ENCODE measurements around the gene ATXN1L.
"Not testable (repeated sequence)": the region's sequence is repeated elsewhere in the genome, so short reads cannot be mapped to it uniquely, and the experiment has no call there.

Gene ATXN1L

DNA sequence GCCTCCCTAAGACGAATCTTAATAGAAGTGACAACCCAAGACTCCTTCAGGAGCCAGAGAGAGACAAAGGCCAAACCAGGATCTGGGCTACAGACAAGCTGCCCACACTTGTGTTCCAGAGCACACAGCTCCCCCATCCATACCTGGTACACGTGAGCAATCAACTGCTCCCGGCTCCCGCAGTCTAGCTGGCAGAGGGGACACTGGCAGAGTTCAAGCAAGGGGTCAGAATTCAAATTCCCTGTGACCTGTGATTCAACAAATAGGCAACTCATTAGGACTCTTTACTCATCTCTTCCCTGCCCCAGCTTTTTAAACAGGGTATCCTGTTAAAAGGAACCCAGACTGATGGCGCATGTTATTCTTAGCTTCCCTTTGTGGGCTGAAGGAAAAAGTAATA, 18.2 kb downstream of the ATXN1L start:
- no peak overlapping the region for H3K27ac Mint-ChIP-seq

DNA sequence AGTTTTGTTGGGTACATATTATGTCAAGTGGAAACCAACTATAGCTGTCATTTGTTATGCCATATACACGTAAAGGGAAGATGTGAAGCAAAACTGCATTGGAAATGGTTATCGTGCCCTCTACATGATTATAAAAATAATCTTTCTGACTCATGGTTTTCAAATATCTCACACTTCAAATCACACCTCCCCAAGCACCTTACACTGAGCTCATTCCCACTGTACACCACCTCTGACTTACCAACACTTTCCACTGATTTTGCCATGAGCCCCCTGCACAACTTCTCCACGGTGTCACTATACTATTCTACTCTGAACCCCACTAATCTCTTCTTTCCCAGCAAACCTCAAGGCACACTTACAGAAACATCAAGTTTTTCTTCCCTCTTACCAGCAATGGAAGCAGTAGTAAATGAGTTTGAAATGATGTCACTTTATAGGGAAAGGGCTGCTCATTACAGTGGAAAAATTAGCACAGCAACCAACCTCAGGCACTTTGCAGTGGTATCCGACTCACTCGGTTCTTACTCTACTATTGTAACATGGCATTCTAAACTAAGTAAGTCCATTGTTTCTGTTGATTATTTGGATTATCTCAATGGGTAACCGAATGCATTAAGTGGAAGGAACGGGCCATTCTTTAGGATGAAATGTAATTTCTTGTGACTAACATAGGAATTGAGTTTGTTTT, 19.5 kb downstream of the ATXN1L start:
- Mint-ChIP-seq H3K4me1 (ENCODE audit: low read depth) (peaks cover 6% of the 10 kb centered on the region), H3K27me3 (no peaks in the 10 kb centered on the region), H3K4me3 (no peak overlapping the region), H3K36me3 (ENCODE audit: low read depth) (peaks cover 70% of the 10 kb centered on the region), H3K27ac (no peak overlapping the region), H3K9me3 (no peaks in the 10 kb centered on the region)
- intact Hi-C loops (cut with micrococcal nuclease), result no loop called here

More for the DNA sequence above, 18.2 kb downstream of the ATXN1L start:
- peaks cover 75% of the 10 kb centered on the region for H3K36me3 Mint-ChIP-seq (ENCODE audit: low read depth)
- no peaks in the 10 kb centered on the region for H3K4me1 Mint-ChIP-seq (ENCODE audit: low read depth)
- H3K9me3 Mint-ChIP-seq, result no peaks in the 10 kb centered on the region
- no peaks in the 10 kb centered on the region for H3K27me3 Mint-ChIP-seq
- H3K4me3 Mint-ChIP-seq, result no peak overlapping the region
- intact Hi-C loops (cut with micrococcal nuclease), result no loop called here

DNA sequence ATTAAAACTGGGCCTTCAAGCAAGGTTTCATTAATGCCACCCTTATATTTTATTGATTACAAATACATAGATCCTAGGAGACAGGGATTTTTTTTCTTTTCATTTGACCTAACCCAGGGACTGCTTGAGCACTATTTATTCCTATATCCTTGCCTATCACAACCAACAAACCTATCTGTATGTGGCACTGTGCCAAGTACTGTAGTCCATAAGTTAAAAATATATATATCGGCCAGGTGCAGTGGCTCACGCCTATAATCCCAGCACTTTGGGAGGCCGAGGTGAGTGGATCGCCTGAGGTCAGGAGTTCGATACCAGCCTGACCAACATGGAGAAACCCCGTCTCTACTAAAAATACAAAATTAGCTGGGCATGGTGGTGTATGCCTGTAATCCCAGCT, 21.4 kb downstream of the ATXN1L start:
- H3K27ac Mint-ChIP-seq; intact Hi-C loops (cut with micrococcal nuclease); H3K4me1 Mint-ChIP-seq (ENCODE audit: low read depth); H3K9me3 Mint-ChIP-seq; H3K27me3 Mint-ChIP-seq; H3K4me3 Mint-ChIP-seq: not testable (repeated sequence)
- H3K36me3 Mint-ChIP-seq (ENCODE audit: low read depth), result peaks cover 60% of the 10 kb centered on the region

DNA sequence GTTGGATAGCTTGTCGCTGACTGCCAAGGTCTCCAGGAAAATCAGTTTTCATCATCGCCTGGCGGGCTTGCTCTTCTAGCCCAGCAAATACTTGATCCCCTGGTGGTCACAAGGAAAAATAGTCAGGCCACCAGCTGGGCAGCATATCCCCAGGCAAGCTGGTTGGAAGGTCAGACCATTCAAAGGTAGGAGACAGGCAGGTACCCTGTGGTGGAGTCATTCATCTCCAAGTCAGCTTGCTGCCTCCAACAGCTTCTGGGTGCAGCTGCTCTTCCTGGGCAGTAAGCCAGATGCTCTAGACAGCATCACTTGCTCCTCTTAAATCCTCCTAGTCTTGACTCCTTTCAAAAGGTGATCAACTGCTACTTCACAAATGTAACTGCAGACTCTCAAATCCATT, 22.2 kb downstream of the ATXN1L start:
- Mint-ChIP-seq H3K9me3 (no peaks in the 10 kb centered on the region), H3K4me1 (ENCODE audit: low read depth) (peaks cover 11% of the 10 kb centered on the region), H3K36me3 (ENCODE audit: low read depth) (peaks cover 56% of the 10 kb centered on the region), H3K4me3 (no peak overlapping the region), H3K27me3 (no peaks in the 10 kb centered on the region), H3K27ac (no peak overlapping the region)
- intact Hi-C loops (cut with micrococcal nuclease), result no loop called here

DNA sequence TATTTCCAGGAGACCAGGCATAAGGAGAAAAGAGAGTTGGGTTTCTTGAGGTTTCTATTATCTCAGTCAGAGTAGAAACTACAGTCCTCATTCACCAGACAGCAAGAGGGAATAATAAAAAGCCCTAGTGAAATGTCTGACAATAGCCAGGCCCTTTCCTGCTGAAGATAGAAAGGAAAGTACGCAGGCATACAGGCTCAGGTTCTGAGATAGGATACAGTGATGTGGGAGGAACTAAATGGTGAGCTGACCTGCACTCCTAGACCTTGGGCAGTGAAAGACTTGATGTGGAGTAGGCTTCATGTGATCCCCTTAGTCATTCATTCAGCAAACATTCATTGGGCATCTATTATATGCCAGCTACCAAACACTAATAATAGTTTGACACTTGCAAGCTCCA, 23.3 kb downstream of the ATXN1L start:
- Mint-ChIP-seq H3K9me3 (no peaks in the 10 kb centered on the region), H3K36me3 (ENCODE audit: low read depth) (peaks cover 48% of the 10 kb centered on the region), H3K4me3 (no peak overlapping the region), H3K4me1 (ENCODE audit: low read depth) (peaks cover 15% of the 10 kb centered on the region), H3K27me3 (no peaks in the 10 kb centered on the region), H3K27ac (no peak overlapping the region)
- intact Hi-C loops (cut with micrococcal nuclease), result no loop called here

DNA sequence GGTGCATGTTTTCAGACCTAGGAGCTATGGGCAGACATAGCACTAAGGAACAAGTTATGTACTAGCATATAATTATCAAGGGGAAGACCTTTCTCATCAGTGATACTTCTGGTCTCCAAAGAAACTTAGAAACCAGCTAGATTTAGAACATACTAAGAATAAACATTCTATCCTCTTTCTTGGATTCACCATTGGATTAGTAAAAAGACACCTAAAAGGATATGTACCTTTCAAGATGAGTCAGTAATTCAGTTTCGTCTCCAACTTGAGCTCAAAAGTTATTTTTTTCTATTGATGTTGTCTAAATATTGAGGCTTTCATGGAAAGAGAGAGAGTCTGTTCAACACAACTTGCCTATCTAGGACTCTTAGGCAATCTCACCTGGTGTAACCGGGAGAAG, 25.0 kb downstream of the ATXN1L start:
- peaks cover 15% of the 10 kb centered on the region for H3K4me1 Mint-ChIP-seq (ENCODE audit: low read depth)
- H3K36me3 Mint-ChIP-seq (ENCODE audit: low read depth), result peaks cover 43% of the 10 kb centered on the region
- H3K27me3 Mint-ChIP-seq, result no peaks in the 10 kb centered on the region
- H3K4me3 Mint-ChIP-seq, result no peak overlapping the region
- H3K9me3 Mint-ChIP-seq, result no peaks in the 10 kb centered on the region
- intact Hi-C loops (cut with micrococcal nuclease), result no loop called here
- no peak overlapping the region for H3K27ac Mint-ChIP-seq

DNA sequence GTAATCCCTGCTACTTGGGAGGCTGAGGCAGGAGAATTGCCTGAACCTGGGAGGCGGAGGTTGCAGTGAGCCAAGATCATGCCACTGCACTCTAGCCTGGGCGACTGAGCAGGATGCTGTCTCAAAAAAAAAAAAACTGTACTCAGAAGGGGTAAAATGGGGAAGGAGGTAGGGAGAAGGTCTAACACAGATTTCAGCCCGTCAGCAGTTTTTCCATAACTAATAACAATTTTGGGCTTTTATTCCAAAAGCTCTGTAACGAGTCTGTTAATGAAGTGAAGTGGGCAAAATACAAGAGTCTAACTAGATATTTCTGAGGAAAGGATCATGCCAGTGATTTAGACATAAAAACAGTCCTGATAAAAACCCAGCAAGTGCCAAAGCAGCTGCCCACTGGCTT, 27.4 kb downstream of the ATXN1L start:
- H3K27ac Mint-ChIP-seq, result no peak overlapping the region
- peaks cover 50% of the 10 kb centered on the region for H3K36me3 Mint-ChIP-seq (ENCODE audit: low read depth)
- intact Hi-C loops (cut with micrococcal nuclease), result no loop called here
- H3K27me3 Mint-ChIP-seq, result no peaks in the 10 kb centered on the region
- no peak overlapping the region for H3K4me3 Mint-ChIP-seq
- H3K9me3 Mint-ChIP-seq, result no peaks in the 10 kb centered on the region
- H3K4me1 Mint-ChIP-seq (ENCODE audit: low read depth), result peaks cover 15% of the 10 kb centered on the region

DNA sequence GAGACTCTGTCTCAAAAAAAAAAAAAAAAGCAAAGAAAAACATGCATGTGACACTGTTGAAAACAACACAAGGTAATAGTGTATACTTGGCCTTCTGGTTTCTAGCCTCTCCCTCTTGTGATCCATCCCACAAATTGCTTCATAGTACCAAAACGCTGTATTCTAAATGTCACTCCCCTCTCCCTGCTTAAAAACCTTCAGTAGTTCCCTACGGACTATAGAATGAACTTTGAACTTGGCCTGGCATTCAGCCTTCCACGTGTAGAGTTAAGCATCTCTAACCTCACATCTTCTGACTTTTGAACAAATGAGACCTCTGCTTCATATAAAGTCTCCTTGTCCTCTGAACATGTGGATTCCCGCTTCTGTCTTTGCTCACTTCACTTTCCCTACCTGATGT, 33.1 kb downstream of the ATXN1L start:
- H3K27me3 Mint-ChIP-seq, result peaks cover 5% of the 10 kb centered on the region
- peak overlapping the region; percentile 17 for H3K27ac Mint-ChIP-seq
- H3K36me3 Mint-ChIP-seq (ENCODE audit: low read depth), result peaks cover 48% of the 10 kb centered on the region
- H3K9me3 Mint-ChIP-seq, result no peaks in the 10 kb centered on the region
- intact Hi-C loops (cut with micrococcal nuclease), result no loop called here
- H3K4me1 Mint-ChIP-seq (ENCODE audit: low read depth), result peaks cover 33% of the 10 kb centered on the region
- no peak overlapping the region for H3K4me3 Mint-ChIP-seq

DNA sequence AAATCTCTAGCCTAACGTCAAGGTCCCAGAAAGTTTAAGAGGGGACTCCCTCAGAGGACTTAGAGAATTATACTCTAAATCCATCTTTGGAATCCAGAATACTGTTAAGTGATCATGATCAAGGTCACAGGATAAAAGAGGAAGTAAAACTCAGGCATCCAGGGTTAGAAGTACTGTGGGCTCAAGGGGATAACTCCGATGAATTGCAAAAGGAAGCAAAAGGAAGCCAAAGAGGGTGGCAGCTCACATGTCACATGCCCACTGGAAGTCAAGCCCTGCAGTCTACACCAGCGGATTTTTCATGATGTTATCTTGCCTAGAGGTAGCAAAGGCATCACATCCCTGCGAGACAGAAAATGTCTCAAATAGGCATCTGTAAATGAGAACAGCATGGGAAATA, 34.4 kb downstream of the ATXN1L start:
- Mint-ChIP-seq H3K27me3 (peaks cover 5% of the 10 kb centered on the region), H3K4me1 (ENCODE audit: low read depth) (peaks cover 43% of the 10 kb centered on the region), H3K36me3 (ENCODE audit: low read depth) (peaks cover 50% of the 10 kb centered on the region), H3K4me3 (no peak overlapping the region), H3K27ac (no peak overlapping the region), H3K9me3 (no peaks in the 10 kb centered on the region)
- intact Hi-C loops (cut with micrococcal nuclease), result loop anchor here (5.0 to 10.0 kb wide), 4 partner anchors 33 to 215 kb away; partner anchors contain the start of genes AP1G1, ATXN1L, DHX38 and TXNL4B

DNA sequence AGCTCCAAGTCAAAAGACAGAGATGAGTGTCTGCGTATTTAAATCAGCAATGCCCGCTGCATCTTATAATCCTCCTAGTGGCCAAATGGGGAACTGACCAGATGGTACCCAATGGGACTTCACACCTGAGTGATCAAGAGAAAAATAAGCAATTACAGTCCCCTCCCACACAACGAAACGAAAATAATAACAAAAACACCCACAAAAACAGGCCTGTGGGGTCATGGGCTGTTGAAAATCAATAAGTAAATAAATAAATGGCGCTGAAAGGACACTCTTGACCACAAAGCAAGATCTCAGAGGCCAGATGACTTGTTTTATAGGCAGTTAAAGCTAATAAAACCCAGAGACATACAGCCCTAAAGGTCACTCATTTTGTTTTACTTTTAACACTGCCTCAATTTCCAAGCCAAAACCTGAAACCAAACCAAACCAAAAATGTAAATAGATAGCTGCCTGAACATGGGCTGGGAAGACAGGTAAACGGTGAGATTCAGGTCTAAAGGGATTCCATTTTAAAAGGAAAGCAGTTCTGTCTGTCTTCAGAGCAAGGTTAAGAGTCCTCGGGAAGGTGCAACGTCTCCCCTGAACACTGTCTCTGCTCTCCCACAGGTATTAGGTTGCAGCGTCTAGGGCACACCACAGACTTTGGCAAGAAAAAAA, 36.9 kb downstream of the ATXN1L start:
- peaks cover 5% of the 10 kb centered on the region for H3K27me3 Mint-ChIP-seq
- no peak overlapping the region for H3K27ac Mint-ChIP-seq
- peaks cover 27% of the 10 kb centered on the region for H3K36me3 Mint-ChIP-seq (ENCODE audit: low read depth)
- no peaks in the 10 kb centered on the region for H3K9me3 Mint-ChIP-seq
- intact Hi-C loops (cut with micrococcal nuclease), result loop anchor here (5.0 to 10.0 kb wide), 4 partner anchors 35 to 212 kb away; partner anchors contain the start of genes AP1G1, ATXN1L, DHX38 and TXNL4B
- H3K4me1 Mint-ChIP-seq (ENCODE audit: low read depth), result peaks cover 47% of the 10 kb centered on the region
- H3K4me3 Mint-ChIP-seq, result peak overlapping the region; percentile 55

DNA sequence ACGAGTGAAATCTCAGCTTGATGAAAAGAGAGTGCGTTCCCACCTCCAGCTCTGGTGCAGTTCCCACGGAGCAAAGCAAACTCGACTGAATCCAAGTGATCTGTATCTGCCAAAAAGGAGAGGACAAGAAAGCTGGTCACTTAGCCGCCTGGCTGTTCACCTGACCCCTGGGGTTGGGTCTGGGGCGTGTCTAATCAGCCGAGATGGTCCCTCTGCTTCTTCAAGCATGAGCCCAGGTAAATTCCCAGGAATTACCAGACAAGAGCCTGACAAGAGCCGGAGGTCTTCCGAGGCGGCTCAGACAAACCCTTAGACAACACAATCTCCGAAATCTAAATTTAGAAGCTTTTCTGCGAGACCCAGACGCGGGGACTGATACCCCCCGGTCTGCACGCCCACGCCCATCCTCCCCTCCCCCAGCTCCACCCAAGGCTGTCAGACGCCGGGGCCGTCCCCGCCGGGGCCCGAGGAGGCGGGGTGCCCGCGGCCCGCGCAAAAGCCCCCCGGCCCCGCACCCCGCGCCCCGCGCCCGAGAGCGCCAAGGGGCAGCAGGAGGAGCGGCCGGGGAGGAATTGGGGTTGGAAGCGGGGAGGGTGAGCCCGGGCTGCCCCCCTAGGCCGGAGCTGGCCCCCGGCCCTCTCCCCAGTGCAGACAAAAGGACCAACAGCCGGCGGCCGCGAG, 37.5 kb downstream of the ATXN1L start:
- intact Hi-C loops (cut with micrococcal nuclease), result loop anchor here (5.0 to 10.0 kb wide), 4 partner anchors 36 to 211 kb away; partner anchors contain the start of genes AP1G1, ATXN1L, DHX38 and TXNL4B
- Mint-ChIP-seq H3K4me3 (peak overlapping the region; percentile 99), H3K36me3 (ENCODE audit: low read depth) (peaks cover 21% of the 10 kb centered on the region), H3K27ac (peak overlapping the region; percentile 25), H3K27me3 (peaks cover 5% of the 10 kb centered on the region), H3K9me3 (no peaks in the 10 kb centered on the region), H3K4me1 (ENCODE audit: low read depth) (peaks cover 47% of the 10 kb centered on the region)

DNA sequence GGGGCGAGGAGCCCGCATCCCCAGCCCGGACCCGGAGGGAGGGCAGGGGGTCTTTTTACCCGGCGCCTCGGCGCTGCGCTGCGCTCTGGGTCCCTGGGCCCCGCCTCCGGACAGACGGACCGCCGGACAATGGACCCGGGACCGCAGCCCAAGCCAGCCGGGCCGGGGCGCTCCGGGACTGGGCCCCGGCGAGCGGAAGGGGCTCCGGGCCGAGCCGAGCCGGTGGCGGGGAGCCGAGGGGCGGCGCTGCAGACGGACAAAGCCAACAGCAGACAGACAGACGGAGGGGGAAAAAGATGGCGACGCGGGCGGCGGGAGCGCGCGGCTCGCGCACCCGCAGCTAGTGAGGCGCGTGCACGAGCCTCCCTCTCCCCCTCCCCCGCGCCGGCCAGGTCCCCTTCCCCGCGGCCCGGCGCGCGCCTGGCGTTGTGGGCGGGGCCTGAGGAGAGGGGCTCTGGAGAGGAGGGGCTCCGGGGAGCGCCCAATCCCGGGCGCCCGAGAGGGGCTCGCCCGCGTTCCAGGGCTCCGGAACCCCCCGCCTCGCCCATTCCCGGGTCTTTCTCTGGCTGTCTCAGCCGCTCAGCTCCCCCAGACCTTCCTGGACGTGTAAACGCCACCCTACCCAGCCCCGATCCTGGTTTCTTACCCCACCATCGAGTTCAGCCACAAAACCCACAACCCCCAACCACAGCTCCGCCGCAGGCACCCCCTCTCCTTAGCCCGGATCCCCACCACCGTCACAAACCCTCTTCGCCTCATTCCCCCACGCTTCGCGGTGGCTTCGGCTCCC, 38.3 kb downstream of the ATXN1L start, which contains the start of gene ZNF821:
ZNF821 (minus strand) TSS at position 334 of the 790 bp plus-strand sequence. CDS start 4,236 bp downstream, outside the sequence.
- Mint-ChIP-seq H3K27me3 (peaks cover 5% of the 10 kb centered on the region), H3K4me3 (peak within 1 kb of the TSS; percentile 99), H3K36me3 (ENCODE audit: low read depth) (peaks cover 16% of the 10 kb centered on the region), H3K9me3 (no peaks in the 10 kb centered on the region), H3K4me1 (ENCODE audit: low read depth) (peaks cover 47% of the 10 kb centered on the region), H3K27ac (peak within 1 kb of the TSS; percentile 95)
- intact Hi-C loops (cut with micrococcal nuclease), result loop anchor here (1.0 to 10.0 kb wide), 5 partner anchors 11 to 211 kb away; partner anchors contain the start of genes AP1G1, ATXN1L, DHX38 and IST1

DNA sequence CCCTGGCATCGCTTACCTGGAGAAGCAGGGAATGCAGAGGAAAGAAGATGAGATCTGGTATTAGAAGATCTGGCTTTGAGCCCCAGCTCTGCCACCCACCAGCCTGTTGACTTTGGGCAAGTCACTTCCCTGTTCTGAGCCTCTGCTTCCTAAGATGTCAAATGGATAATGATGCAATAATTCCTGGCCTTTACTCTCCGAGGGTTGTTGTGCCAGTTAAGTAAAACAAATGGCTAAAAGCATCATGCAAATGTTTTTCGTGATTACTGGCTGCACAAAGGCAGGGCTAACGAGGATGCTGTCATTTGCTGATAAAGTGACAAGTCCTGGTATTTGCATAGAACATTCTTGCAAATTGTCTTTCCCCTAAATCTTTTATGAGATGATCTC, 39.5 kb downstream of the ATXN1L start:
- H3K36me3 Mint-ChIP-seq (ENCODE audit: low read depth), result peaks cover 6% of the 10 kb centered on the region
- peaks cover 35% of the 10 kb centered on the region for H3K4me1 Mint-ChIP-seq (ENCODE audit: low read depth)
- H3K27me3 Mint-ChIP-seq, result peaks cover 5% of the 10 kb centered on the region
- H3K9me3 Mint-ChIP-seq, result no peaks in the 10 kb centered on the region
- H3K4me3 Mint-ChIP-seq, result peak overlapping the region; percentile 99
- H3K27ac Mint-ChIP-seq, result peak overlapping the region; percentile 95
- intact Hi-C loops (cut with micrococcal nuclease), result loop anchor here (10.0 kb wide), 1 partner anchor 210 kb away; the partner anchor contains the start of genes DHX38 and TXNL4B

Measured in dendritic cell treated with granulocyte-macrophage colony-stimulating factor and Interleukin-4, amounts not matched to agents 40 ng/mL and 50 ng/mL, for 4 days (primary cell).